Ovary (tissue), 9 donors: ENCODE measurements around the gene C8B. TPM values are rescaled to one million over a fixed set of nuclear protein-coding genes. Genes with fewer than 3 reads are reported as not detected.
A peak's percentile ranks its signal among the peaks of the same experiment; 100 is the strongest.

Experiments
- DNase-seq, 5 donors: peaks; one replicate each; pipeline ENCODE4 v3.0.0-alpha.2; 2019 to 2020
- H3K27ac ChIP-seq, 2 donors: fragments of 200-600 bp; one replicate each; pipeline versions ENCODE4 v1.5.1 to v1.8.0; 2019 to 2022
- H3K27me3 ChIP-seq: fragments of 200-600 bp; one replicate; pipeline ENCODE4 v1.8.0; 2022
- H3K36me3 ChIP-seq: fragments of 200-600 bp; sonication (generic); one replicate; pipeline ENCODE4 v1.5.1; 2019
- H3K4me1 ChIP-seq: one replicate; pipeline ENCODE4 v1.8.1; 2013; ENCODE audit warnings: mild to moderate bottlenecking, moderate library complexity; ENCODE audit not compliant: insufficient read depth
- H3K4me3 ChIP-seq: fragments of 200-600 bp; sonication (generic); one replicate; pipeline ENCODE4 v1.5.1; 2017
- H3K9me3 ChIP-seq, 2 donors: fragments of 200-600 bp in 1 of 2; sonication (generic) in 1 of 2; one replicate each; pipeline versions ENCODE4 v1.5.1 to v1.8.1; 2013 to 2019; ENCODE audit warnings: mild to moderate bottlenecking in 1 of 2, moderate library complexity in 1 of 2
- CTCF ChIP-seq, 3 donors: fragments of 450-650 bp in 2 of 3; fragments of 200-600 bp in 1 of 3; IDR thresholded peaks; one replicate each; pipeline versions ENCODE4 v1.5.1 to v1.8.0; 2016 to 2022; ENCODE audit warnings: antibody characterized with exemption in 3 of 3, mild to moderate bottlenecking in 1 of 3
- EP300 ChIP-seq: sonication (generic); formaldehyde crosslinking; IDR thresholded peaks from one replicate; pipeline ENCODE4 v1.6.1; 2017; ENCODE audit warnings: antibody characterized with exemption
- POLR2A ChIP-seq: fragments of 450-650 bp; IDR thresholded peaks from one replicate; pipeline ENCODE4 v1.6.1; 2017; ENCODE audit warnings: antibody characterized with exemption, mild to moderate bottlenecking, moderate library complexity
- WGBS, 3 donors: extraction: QIAGEN DNeasy Blood & Tissue Kit in 1 of 3; methylation state at CpG; one replicate each; pipeline versions ENCODE4 v1.1.5 to v1.1.7; 2013 to 2017; 5-methylcytosine and 5-hydroxymethylcytosine counted together
- intact Hi-C, 4 donors: fragments of 100-400 bp; cut with DNase I; formaldehyde crosslinking; loops; one replicate each; pipeline versions ENCODE4 v1.11.0 to v1.15.1; 2022 to 2023
- polyA plus RNA-seq, 2 donors: library from polyadenylated mRNA; stranded (reverse); fragments of 200-250 nt in 1 of 2; fragments of 350-450 nt in 1 of 2; fragmentation: Illumina TruSeq in 1 of 2; extraction: RNeasy Lipid Tissue Mini Kit (QIAGEN cat#74804) in 1 of 2; gene quantifications; one replicate each; pipeline ENCODE4 v1.2.3, GENCODE V29; 2013 to 2014
- total RNA-seq, 7 donors: library from RNA; depleted of rRNA in 2 of 7; stranded (reverse); fragments of >200 nt in 2 of 7; fragmentation: NEBNext Ultra II Directional in 3 of 7; extraction: Animal tissue kit (Norgen Biotek cat#: 25700) in 3 of 7; gene quantifications; one replicate each; pipeline versions ENCODE4 v1.1.0 to v1.2.4, GENCODE V29; 2016 to 2023
- donor health status: DM: no; HTN: no; CAD: no; lungs with moderate emphysema.
- donor health status: DM: no; HTN: no; CAD: no.
- donor health status: Bipolar disorder and iron deficiency.
- donor health status: DM: yes; HTN: yes; CAD: no.
- donor health status: DM: no; HTN: no; CAD: no.
- donor health status: DM: yes; HTN: yes; CAD: no.

Gene C8B
- total and polyA plus RNA-seq, 9 donors: 0.13 TPM; not detected in 8

GRCh38 chr1:56970280-56970679, 4.5 kb upstream of the C8B start:
- H3K36me3 ChIP-seq: no peaks in the 10 kb centered on the region
- DNase-seq: no peak
- no peaks in the 10 kb centered on the region for H3K9me3 ChIP-seq
- H3K4me1 ChIP-seq: no peaks in the 10 kb centered on the region
- no peak overlapping the region for H3K4me3 ChIP-seq
- no peaks in the 10 kb centered on the region for H3K27me3 ChIP-seq
- no peak overlapping the region for H3K27ac ChIP-seq
- 91 to 100% (median 96%) methylated on average over 1 of the region's 1 CpG for WGBS, 3 donors
- no peak for TF ChIP-seq CTCF (IDR thresholded peaks at IDR 0.05)
- no peak for TF ChIP-seq EP300
- no peak for TF ChIP-seq POLR2A
- intact Hi-C loops: no loop called here

GRCh38 chr1:56968878-56969495, 3.2 kb upstream of the C8B start:
- H3K27me3 ChIP-seq: no peaks in the 10 kb centered on the region
- WGBS, 3 donors: 71 to 89% (median 85%) methylated on average over 2 of the region's 2 CpGs
- intact Hi-C loops: no loop called here
- no peak for DNase-seq
- TF ChIP-seq POLR2A (no peak), CTCF (IDR thresholded peaks at IDR 0.05) (no peak), EP300 (no peak)
- H3K4me1 ChIP-seq: no peaks in the 10 kb centered on the region
- no peaks in the 10 kb centered on the region for H3K9me3 ChIP-seq
- H3K36me3 ChIP-seq: no peaks in the 10 kb centered on the region
- no peak overlapping the region for H3K27ac ChIP-seq
- H3K4me3 ChIP-seq: no peak overlapping the region

- TF ChIP-seq POLR2A: no peak
- no peak for TF ChIP-seq CTCF (IDR thresholded peaks at IDR 0.05)
- TF ChIP-seq EP300: no peak
- no peaks in the 10 kb centered on the region for H3K9me3 ChIP-seq
- intact Hi-C loops: no loop called here
- no peak overlapping the region for H3K27ac ChIP-seq
- H3K36me3 ChIP-seq: no peaks in the 10 kb centered on the region
- no peaks in the 10 kb centered on the region for H3K4me1 ChIP-seq
- 40 to 48% (median 43%) methylated on average over 15 of the region's 15 CpGs for WGBS, 3 donors
- no peak overlapping the region for H3K4me3 ChIP-seq
- no peaks in the 10 kb centered on the region for H3K27me3 ChIP-seq
- DNase-seq: peak in 1 of 5 donors; percentile 17
Measured at GRCh38 chr1:56967900-56968832, 2.4 kb upstream of the C8B start.

GRCh38 chr1:56967355-56967754, 1.5 kb upstream of the C8B start:
- no peak for DNase-seq
- Histone ChIP-seq H3K4me3 (no peak overlapping the region), H3K36me3 (no peaks in the 10 kb centered on the region), H3K27ac (no peak overlapping the region), H3K9me3 (no peaks in the 10 kb centered on the region), H3K27me3 (no peaks in the 10 kb centered on the region), H3K4me1 (no peaks in the 10 kb centered on the region)
- intact Hi-C loops: no loop called here
- TF ChIP-seq POLR2A (no peak), CTCF (IDR thresholded peaks at IDR 0.05) (no peak), EP300 (no peak)
- 71 to 80% (median 78%) methylated on average over 3 of the region's 3 CpGs for WGBS, 3 donors
